GM18907 (cell line): ENCODE measurements around the gene SH3RF1.

Experiments
- ATAC-seq: cut with Tn5 transposase; IDR thresholded peaks from one replicate; pipeline ENCODE4 v1.9.1; 2021; ENCODE audit warnings: mild to moderate bottlenecking, moderate library complexity; ENCODE audit not compliant: unreplicated experiment

The SH3RF1 gene

GRCh38 chr4:169079942-169080827 is 190.6 kb downstream of the SH3RF1 start:
- peak; percentile 97 for ATAC-seq

- ATAC-seq, result no peak
Observed at GRCh38 chr4:169074117-169074516, 196.6 kb downstream of the SH3RF1 start.

- no peak for ATAC-seq
Observed at GRCh38 chr4:169071747-169072146, 199.0 kb downstream of the SH3RF1 start.

GRCh38 chr4:169070895-169071218 is 199.9 kb downstream of the SH3RF1 start:
- ATAC-seq, result no peak

- ATAC-seq, result no peak
Observed at GRCh38 chr4:169070071-169070894, 200.5 kb downstream of the SH3RF1 start.

GRCh38 chr4:169068423-169068822 is 202.3 kb downstream of the SH3RF1 start:
- peak; percentile 87 for ATAC-seq

GRCh38 chr4:169066934-169067333 is 203.8 kb downstream of the SH3RF1 start:
- no peak for ATAC-seq

- ATAC-seq, result no peak
Observed at GRCh38 chr4:169064296-169064695, 206.5 kb downstream of the SH3RF1 start.

- ATAC-seq, result no peak
Observed at GRCh38 chr4:169063441-169063840, 207.3 kb downstream of the SH3RF1 start.

- no peak for ATAC-seq
Observed at GRCh38 chr4:169062897-169063244, 207.9 kb downstream of the SH3RF1 start.

GRCh38 chr4:169061386-169061785 is 209.4 kb downstream of the SH3RF1 start:
- ATAC-seq, result no peak

- ATAC-seq, result no peak
Observed at GRCh38 chr4:169060391-169061091, 210.2 kb downstream of the SH3RF1 start.

GRCh38 chr4:169059306-169060211 is 211.2 kb downstream of the SH3RF1 start:
- ATAC-seq, result no peak

- no peak for ATAC-seq
Observed at GRCh38 chr4:169058312-169058711, 212.4 kb downstream of the SH3RF1 start.

GRCh38 chr4:169054879-169055278 is 215.9 kb downstream of the SH3RF1 start:
- peak; percentile 82 for ATAC-seq

GRCh38 chr4:169052594-169052945 is 218.2 kb downstream of the SH3RF1 start:
- ATAC-seq, result no peak

- no peak for ATAC-seq
Observed at GRCh38 chr4:169051761-169052593, 218.8 kb downstream of the SH3RF1 start.

GRCh38 chr4:169050881-169051760 is 219.6 kb downstream of the SH3RF1 start:
- no peak for ATAC-seq

- ATAC-seq, result no peak
Observed at GRCh38 chr4:169050284-169050683, 220.5 kb downstream of the SH3RF1 start.
